NCI-H2107 treated with DMSO at 0.1 percent for 48 hours (cell line): ENCODE measurements around the gene SELENOS.
A peak's percentile ranks its signal among the peaks of the same experiment; 100 is the strongest.

Experiments used
- DNase-seq: peaks from one replicate; lab custom pipeline; 2025; ENCODE audit not compliant: unreplicated experiment; lab: John Stamatoyannopoulos, UW

Gene SELENOS

DNA sequence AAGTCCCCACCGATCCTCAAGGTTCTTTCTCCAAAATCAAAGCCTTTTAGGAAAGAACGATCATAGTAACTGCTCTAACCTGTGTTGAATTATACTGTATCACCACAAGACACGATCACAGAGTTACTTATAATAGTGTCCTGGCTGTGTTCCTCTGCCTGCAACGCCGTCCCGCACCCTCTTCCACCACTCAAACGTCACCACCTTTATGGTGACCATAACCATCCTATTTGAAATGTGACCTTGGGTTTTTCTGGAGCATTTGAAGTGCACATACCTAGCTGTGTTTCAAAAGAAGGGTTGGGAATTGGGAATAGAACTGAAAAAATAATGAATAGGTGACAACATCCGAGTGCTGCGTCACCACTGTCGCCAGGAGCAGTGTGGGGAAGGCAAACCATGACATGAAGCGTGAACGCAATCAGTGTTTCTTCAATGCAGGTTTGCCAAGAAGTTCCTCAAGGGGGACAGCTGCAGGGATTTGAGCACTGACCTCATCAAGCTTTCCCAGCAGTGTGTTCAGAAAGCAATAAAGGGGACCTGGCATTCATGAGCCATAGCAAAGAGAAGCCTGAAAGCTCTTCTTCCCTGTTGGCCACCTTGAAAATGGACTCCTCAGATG is 769 bp upstream of the SELENOS start:
- no peak for DNase-seq

DNA sequence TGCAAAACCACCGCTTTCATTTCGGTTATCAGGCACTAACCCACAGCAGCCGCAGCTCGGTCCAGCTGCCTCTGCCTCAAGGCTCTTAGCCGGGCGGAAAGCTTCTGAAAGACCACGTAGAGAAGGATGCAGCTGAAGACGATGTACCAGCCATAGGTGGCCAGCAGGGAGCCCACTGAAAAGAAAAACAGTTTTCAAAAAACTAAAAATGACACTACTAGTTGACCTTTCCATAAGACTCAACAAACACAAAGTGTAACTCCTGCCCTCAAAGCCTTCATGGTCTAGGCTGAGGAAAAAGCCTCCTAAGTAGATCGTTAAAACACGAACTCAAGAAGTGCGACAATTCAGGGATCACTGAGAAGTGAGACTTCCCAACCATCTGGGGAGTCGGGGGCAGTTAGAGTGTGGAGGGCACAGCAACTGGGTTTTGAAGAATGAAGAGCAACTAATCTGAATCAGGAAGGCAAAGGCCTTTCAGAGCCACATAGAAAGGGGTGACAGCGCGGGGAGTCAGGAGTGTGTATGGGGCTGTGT is 716 bp downstream of the SELENOS start:
- no peak for DNase-seq

DNA sequence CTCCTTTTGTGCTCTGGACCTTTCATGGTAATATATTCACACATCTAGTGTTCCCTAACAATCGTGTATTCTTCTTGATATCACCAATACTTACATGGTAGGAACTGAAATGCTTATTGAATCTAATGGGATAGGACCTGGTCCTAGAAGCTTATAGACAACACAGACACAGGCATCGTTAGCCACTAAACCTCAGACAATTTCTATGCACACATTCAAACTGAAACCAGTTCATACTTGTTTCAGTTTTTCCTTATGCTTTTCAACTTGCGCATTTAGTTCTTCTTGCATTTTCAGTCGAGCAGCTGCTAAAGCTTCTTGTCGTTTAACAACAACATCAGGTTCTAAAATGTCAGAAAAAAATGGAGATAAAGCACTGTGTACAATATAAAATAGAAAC is 2.3 kb downstream of the SELENOS start:
- DNase-seq: no peak

DNA sequence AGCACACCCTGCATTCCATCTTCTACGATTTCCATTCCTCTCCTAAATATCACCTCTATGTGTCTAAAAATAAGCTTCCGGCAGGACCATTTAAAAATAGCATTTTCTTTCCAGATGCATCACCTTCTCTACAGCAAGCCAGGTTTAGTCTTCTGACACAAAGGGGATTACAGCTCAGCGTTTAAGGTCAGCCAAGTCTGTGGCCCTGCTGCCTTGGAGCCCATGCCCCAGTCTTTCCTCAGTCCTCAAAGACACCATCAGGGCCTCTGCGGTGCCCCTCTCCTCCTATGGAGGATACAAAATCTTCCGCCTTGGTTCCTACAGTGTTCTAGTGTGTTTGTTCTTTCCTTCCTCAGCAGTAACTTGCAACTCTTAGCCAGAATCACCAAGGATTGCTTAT is 3.8 kb downstream of the SELENOS start:
- no peak for DNase-seq

DNA sequence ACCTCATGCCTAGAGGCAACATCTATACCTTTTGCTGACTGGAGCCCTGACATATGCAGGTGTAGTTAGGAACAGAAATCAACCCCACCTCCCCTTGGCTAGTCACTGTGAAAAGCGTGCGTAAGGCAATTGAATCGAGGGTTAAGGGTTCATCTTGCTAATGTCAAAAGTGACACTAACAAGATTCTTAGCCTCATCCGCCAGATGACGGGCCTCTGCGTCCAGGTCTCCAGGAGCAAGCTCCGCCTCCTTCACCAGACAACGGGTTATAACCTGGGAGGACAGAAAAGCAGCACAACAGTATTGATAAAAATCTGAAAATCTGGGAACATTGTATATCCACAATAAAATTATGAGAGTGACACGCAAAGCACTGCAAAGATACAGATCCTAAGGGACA is 4.7 kb downstream of the SELENOS start:
- no peak for DNase-seq

DNA sequence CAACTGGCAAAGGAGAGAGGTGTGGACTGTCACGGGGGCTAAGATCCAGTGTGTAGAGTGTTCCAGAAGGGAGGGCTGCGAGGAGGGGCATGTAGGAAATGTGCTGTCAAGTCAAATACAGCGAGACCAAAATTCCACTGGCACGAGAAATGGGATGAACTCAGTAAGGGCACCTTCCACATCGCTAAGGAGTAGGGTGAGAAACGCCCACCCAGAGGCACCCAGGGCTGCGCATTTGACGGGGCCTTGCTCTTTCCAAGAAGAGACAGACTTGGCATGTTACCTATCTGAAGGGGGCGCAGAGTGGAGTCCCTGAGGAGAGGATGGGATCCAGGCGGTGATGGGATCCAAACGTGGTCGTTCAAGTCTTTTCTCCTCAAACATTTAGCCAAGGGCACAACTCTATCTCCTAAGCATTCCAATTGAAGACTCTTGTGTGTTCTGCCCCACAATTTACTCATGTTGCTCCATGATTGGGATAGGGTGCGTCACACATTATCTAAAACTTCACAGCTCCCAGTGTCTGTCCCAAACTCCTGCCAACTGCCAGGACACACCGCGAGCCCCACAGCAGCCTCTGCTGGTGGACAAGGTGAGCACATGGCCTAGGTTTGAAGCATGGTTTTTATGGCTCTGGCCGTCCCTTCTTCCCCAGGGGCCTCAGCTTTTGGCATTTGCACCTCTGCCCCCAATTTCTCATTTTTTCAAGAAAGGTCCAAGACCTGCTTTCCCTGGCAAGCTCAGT is 7.6 kb downstream of the SELENOS start:
- no peak for DNase-seq

DNA sequence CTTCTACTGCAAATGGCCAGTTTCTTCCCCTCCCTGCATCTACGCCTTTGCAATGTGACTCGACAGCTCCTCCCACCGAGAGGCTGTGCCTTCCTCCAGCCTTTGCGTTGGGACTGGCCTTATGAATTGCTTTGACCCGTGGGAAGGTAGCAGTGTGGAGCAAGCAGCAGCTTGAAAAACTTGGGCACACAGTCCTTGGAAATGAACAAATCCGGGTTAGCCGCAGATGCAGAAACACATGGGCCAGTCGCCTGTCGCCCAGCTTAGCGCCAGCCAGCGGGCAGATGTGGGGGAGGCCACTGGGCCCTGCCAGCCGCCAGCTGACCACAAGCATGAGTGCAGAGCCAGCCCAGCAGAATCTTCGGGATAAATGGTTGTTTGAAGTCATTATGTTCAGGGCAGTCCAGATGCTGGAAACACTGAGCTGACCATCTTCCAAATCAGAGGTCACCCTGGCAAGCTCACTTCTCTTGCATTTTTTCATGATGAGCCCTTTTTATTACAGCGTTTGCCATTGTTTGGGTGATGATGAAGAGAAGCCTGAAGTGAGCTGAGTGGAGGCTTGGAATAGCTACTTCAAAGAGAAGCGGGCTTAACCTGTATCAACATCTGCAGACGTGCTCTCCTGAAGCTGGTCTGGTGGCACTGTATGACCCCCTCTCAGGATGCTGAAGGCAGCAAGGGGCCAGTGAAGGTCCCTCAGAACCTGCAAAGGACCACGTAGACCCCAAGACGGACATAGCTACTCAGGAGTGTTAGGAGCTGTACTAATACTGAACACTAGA is 9.8 kb downstream of the SELENOS start:
- no peak for DNase-seq

DNA sequence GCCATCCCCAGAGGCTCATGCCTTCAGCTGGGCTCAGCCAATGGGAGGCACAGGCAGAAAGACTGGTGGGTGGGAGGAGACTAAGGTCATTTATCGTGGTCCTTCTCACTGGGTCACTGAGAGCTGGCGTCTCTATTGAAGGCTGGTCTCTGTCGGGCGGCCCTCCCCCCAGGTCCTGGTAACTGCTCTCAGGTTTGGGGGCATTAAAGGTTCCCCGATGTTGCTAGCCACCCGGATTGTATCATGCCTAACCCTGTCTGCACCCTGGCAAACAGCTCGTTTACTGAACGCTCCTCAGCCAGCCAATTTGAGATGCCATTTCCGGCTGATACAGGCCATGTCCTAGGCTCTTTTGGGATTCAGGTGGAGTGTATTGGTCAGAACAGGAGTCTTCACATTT is 10.5 kb downstream of the SELENOS start:
- DNase-seq: no peak

DNA sequence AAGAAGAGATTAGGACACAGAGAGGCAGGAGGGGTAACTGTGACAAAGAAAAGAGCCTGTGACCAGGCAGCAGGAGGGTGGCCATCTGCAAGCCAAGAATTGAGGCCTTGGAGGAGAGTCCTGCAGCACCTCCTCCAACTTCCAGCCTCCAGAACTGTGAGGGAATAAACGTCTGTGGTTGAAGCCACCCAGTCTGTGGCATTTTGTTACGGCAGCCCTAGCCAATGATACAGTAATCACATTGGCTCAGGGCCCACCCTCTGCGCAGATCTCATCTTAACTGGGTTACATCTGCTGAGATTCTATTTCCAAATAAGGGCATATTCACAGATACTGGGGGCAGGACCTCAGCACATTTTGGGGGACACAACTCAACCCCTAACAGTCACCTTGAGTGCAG is 11.3 kb downstream of the SELENOS start:
- DNase-seq: no peak

DNA sequence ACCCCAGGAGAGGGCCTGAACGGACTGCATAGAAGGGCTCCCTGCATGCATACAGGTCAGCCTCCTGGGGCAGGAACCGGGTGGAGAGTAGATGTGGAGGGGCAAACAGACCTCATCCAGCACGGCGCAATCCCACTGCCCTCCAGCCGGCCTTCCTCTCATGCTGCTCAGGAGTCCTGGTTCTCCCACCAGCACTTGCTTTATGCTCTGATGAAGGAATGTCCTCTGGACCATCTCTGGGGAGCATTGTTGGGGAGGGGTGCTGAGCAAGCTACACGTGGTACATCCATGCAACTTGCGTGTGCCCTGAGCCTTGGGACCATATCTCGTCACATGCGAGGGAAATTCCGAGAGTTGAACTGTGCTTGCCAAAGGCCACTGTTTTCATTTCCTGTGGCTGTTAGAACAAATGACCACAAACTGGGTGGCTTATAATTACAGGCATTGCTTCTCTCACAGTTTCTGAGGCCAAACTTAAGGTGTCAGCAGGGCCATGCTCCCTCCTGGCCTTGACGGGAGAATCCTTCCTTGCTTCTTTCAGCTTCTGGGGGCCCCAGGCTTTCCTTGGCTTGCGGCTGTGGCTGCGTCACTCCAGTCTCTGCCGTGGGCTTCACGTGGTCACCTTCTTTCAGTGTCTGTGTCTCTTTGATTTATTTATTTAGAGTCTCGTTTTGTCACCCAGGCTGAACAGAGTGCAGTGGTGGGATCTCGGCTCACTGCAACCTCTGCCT is 12.2 kb downstream of the SELENOS start:
- no peak for DNase-seq

DNA sequence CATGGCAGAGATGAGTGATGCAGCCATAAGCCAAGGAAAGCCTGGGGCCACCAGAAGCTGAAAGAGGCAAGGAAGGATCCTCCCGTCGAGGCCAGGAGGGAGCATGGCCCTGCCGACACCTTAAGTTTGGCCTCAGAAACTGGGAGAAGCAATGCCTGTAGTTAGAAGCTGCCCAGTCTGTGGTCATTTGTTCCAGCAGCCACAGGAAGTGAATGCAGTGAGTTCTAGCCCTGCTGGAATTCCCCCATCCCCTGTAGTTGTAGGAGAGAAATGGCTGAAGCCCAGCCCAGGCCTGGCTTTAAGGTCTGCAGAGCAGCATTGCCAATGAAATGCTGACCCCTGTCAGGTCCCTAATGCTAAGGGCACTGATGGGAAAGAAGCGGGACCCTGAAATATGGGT is 13.3 kb downstream of the SELENOS start:
- no peak for DNase-seq

DNA sequence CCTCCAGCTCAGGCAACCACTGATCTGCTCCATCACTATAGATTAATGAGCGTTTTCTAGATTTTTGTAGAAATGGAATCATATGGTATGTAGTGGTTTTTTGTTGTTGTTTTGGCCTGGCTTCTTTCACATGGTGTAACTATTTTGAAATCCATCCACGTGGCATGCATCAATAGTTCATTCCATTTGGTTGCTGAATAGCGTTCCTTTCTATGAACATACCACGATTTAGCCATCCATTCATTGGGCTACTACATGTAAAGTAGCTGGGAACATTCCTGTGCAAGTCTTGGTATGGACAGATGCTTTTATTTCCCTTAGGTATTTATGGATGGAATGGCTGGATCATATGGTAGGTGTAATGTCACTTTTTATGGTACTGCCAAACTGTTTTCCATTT is 14.7 kb downstream of the SELENOS start:
- no peak for DNase-seq

DNA sequence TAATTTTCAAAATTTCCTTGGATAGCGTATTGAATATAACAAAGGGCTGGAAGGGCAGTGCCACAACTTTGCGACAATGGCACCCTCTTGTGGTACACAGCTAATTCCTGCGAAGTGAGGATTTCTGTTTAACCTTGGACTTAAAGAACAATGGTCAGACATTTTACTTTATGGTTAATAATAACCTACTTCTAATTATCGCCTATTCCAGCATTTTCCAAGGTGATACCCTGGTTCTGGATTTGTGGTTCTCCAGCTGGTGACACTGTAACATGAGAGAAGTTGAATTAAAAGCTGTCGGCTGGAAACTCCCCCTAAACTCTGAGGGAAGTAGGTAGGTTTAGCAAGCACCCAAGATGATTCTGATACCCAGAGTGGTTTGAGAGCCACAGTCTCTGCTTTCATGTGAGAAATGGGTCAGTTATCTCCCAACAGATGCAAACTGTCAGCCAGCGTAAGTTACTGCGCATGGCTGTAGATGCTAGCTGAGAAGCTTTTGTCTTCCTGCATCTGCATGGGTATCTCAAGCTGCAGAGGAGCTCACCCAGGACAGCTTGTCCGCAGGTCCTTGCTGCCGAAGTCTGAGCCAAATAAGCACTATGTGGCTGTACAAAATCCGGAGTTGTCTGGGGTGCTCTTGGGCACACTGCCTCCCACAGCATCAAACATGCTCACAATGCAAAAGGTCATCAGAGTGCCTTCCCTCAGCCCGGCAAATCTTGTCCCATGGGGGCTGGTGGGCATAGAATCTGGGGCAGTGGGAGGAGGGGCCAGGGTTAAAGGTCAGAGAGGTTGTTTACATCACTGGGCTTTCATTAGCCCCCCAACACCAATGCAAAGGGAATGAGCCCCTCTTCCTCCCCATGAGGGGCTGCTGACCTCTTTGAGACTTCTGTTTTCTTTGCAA is 18.8 kb downstream of the SELENOS start:
- DNase-seq: peak; percentile 26

DNA sequence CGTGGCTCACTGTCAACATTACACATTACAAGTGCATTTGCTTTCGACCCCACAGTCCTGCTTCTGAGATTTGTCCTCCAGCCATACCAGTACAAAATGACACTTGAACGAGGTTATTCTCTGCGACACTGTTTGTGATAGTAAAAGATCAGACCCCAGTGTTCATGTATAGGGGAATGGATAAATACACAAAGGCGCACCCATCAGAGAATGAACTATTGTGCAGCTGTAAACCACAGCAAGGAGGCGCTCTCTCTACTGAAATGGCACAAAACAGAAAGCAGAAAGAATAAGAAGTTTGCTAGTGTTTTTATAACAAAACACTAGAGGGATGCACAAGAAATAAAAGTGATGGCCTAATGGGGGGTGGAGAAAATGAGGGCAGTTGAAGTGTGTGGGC is 20.5 kb downstream of the SELENOS start:
- DNase-seq: no peak

DNA sequence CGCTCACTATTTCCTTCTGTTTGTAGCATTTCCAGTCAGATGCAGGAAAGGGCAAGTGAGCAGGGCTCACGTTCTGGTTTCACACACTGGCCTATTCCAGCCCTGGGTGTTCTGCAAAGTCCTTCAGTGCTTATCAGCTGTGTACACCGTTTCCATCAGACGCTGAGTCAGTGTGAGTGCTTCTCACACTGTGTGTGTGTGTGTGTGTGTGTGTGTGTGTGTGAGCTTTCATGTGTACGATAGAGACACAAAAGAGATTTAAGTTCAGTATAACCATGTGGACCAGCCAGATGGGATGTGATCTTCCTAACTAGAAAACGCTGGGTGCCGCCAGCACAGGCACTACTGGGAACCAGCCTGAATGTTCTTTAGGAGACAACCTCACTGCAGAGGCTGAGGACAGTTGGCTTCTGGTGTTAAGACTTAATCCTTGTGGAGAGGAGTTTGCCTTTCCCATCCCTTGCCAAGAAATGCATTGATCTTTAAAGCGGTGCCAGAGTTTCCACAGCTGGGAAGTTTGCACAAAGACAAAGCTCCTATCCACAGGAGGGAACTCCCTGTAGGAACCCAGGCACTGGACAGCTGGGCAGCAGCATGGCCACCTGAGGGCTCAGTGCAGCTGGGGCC is 21.6 kb downstream of the SELENOS start:
- no peak for DNase-seq

DNA sequence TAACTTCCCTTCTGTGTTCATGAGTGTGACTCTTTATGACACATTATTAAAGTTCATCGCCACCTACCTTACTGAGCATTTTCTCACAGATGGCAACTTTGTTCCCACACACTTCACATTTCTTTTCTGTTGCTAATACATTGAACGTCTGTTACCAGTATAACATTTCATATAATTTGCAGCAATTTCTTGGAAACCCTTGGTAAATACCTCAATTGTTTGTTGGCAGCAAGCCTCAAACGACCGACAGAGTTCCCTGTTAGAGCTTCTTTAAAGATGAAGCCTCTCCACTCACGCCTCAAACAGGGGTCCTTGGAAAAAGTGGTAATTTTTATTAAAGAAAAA is 22.3 kb downstream of the SELENOS start:
- DNase-seq: no peak

DNA sequence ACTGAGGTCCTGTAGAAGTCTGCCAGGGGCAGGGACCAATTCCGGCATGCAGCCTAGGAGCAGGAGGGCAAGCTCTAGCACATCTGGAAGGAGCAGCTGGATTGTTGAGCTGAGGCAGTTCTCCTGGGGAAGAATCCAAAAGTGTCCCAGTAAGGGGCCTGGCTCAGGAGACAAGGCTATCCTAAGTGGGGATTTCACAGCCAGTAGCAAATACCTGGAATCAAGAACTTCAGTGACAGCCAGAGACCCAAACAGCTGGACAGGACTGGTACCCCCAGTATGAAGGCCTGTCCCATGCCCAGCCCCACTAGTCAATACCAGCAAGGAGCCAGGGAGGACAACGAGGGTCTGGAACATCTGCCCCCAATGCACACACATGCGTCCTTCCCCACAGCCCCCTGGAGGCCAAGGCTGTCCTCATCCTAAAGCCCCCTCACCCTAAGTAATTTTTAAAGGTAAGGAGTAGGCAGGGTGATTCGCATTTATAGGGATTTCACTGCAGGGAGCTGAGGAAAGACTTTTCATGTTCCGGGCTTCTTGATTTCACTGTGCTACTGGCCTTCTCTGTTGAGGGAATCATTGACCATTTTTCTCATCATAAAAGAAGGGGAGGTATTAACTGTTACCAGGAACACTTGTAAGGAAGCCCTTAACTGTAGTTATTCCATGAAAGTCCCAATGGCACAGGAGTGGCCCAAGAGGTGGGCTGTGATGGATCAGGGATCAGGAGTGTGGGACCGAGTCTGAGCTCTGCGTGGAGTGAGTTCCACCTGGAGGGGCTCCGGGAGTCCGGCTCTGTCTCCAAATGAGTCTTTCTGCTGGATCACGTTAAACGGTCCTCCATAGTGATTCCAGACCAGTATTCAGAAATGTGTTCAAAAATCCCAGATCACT is 22.9 kb downstream of the SELENOS start:
- no peak for DNase-seq

DNA sequence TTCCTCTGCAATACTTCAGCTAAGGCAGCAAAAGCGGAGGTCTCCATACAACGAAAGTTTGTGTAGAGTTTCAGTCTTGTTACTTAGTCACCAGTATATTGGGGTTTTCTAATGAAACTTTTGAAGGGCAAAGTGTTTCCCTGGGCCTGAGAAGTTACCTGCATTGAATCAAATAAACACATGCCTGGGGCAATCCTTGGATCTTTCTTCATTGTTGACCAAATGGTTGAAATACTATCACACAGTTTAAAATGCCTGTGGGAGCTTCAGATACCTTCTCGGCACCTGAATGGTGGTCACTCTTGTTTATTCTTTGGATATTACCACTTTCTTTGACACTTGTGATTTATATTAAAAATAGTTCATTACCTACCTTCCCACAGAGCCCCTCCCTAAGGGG is 24.4 kb downstream of the SELENOS start:
- no peak for DNase-seq
